ENCODE results near the gene SGMS1.

GRCh38 chr10:50577681-50578350 lies 45.9 kb downstream of the SGMS1 start:
- no peak for TF ChIP-seq POLR2AphosphoS5 (IDR thresholded peaks at IDR 0.05; ENCODE audit: low read depth, low read length)
- no peak for TF ChIP-seq GABPA (IDR thresholded peaks at IDR 0.05; ENCODE audit: low read depth)
- no peak for TF ChIP-seq CTCF (IDR thresholded peaks at IDR 0.05)
- TF ChIP-seq ELF1 (IDR thresholded peaks at IDR 0.05) = no peak
